ENCODE results near the gene PMEPA1.

The PMEPA1 gene

DNA sequence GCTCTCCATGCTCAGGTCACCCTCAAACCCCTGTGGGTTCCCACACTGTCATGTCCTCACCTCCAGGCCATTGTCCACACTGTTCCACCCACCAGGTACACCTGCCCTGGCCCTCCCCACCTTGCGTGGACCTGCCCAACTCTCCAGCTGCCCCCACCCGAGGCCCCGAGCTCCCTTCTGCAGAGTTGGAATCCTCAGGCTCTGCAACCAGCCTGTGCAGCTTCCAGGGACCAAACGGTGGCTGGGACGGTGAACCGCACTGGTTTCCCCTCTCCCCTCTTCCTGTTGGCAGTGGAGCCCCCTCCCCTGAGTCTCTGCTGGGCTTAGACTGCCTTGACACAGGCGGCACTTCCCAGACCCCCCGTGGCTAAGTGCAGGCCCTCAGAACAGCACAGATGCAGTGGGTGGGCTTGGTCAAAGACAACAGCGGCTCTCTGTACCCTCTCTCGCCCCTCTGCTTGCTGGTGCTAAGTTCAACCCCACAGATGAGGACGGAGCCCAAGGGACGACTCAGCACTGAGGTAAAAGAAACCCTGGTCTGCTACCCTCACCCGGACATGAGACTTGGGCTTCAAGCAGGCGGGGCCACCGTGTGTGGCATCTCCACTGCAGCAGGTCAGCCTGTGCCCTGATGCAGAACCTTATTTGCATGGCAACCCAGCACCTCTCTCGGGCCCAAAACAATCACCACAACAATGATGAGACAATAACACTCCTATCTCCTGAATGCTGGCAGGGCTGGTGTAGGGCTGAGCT is 100.6 kb downstream of the PMEPA1 start:
- DNase-seq (ENCODE audit: low read depth in 2 of 2) = no peak

DNA sequence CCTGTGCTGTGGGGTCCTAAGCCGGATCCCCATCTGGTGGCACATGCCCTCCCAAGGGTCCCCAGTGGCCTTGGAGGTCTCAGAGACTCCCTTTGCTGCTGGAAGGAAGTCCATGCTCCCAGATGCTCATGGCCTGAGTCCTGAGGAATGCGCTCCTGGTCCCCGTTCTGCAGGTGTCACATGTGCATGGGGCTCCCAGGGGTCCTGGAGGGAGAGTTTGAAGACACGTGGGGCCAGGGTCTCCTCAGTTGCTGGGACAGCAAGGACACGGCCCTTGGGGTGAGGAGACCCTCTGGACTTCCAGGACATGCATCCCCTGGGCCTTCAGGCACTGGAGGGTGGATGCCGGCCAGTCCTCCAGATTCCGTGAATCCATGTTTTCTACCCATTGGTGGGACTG is 101.3 kb downstream of the PMEPA1 start:
- DNase-seq (ENCODE audit: low read depth in 2 of 2) = no peak

DNA sequence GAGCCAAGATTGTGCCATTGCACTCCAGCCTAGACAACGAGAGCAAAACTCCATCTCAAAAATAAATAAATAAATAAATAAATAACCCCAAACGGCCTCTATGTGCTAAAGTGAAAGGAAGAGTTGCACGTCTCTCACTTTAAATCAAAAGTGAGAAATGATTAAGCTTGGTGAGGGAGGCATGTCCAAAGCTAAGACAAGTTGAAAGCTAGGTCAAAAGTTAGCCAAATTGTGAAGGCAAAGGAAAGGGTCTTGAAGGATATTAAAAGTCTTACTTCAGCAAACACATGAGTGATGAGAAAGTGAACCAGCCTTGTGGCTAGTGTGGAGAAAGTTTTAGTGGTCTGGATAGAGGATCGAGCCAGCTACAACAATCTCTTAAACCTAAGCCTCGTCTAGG is 103.9 kb downstream of the PMEPA1 start:
- no peak for DNase-seq (ENCODE audit: low read depth in 2 of 2)

DNA sequence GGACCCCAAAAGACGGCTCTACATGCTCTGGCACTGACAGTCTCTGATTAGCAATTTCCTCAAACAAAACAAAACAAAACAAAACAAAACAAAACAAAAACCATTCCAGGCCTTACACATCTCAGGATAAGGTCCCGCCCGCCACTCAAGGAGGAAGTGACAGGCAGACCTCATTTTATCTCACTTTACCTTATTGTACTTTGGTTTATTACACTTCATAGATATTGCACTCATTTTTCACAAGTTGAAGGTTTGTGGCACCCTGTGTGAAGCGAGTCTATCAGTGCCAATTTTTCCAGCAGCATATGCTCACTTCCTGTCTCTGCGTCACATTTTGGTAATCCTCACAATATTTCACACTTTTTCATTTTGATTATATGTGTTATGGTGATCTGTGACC is 104.8 kb downstream of the PMEPA1 start:
- no peak for DNase-seq (ENCODE audit: low read depth in 2 of 2)

DNA sequence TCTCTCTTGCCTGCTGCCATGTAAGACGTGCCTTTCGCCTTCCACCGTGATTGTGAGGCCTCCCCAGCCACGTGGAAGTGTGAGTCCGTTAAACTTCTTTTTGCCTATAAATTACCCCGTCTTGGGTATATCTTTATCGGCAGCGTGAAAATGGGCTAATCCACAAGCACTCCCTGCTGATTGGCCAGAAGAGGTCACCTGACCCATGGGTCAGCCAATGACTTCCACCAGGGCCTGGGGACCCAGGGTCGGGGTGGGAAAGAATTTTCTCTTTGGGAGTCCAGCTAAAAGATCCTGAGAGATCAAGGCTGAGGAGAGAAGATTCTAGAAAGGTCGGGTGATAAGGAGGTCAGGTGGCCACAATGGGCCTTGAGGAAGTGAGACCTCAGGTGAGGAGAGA is 106.7 kb downstream of the PMEPA1 start:
- no peak for DNase-seq (ENCODE audit: low read depth in 2 of 2)

DNA sequence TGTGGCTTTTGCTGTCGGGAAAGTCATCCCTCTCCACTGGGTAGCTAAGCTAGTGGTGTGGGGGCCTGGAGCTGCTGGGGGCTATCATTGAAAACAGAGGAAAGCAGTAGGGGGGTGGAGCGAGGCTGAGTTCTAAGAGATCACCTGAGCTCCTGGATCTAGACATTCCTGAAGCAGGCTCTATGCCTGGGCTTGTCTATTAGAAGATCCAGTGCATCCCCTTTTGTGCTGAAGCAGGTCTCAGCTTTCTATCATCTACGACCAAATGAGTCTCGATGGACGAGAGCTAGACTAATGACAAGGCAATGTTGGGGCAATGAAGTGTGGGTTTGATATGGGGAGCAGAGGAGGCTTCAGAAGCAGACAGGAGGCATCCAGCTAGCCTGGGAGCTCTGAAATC is 108.1 kb downstream of the PMEPA1 start:
- no peak for DNase-seq (ENCODE audit: low read depth in 2 of 2)

DNA sequence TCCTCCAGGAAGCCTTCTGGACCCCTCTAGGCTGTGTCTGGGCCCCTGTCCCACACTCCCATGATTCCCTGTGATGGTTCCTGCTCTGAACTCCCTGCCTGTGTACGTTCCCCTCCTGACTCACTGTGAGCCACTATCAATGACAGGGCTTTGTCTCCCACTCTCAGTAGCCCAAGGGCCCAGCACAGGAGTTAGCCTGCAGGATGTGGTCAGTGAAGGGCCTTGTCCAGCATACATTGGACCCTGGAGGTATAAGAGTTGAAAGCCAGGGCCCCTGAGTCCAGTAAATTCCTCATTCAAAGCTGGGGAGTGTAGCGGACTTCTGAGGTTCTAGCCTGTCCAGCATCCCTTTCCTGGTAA is 108.6 kb downstream of the PMEPA1 start:
- no peak for DNase-seq (ENCODE audit: low read depth in 2 of 2)

DNA sequence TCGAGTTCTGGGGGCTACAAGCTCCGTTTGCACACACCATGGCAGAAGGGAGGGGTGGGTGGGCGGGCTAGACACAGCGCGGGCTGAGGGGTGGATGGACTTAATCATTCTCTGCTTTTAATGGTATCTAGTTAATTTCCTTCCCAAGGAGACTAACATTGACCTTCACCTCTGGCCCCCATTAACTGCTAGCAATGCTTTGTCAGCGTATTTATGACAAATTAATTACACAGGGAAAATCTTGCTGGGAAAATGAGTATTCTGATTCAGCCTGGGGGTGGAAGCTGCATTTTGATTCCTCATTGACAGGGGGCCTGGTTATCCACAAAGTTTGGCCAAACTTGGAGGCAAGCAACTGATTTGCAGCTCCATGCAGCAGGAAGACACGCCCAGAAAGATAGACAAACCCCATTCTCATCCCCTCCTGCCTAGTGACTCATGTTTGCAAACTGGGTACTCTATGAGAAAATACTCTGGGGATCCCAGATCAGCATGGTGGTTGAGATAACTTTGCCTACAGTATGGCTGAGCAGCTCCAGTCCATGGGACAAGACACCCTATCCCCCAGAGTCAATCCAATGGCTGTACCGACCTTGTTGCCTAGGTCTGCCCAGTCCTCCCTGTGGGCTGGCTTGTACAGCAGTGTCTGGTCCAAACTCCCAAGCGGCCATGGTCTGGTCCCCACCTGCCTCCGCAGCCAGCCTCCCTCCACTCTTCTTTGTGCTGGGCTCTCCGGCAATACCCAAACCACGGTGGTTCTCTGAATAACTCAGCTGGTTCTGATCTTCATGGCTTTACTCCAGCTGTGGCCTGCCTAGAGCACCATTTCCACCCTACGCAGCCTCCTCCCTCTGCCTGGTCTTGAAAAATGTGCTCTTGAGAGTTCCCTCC is 109.2 kb downstream of the PMEPA1 start:
- no peak for DNase-seq (ENCODE audit: low read depth in 2 of 2)

DNA sequence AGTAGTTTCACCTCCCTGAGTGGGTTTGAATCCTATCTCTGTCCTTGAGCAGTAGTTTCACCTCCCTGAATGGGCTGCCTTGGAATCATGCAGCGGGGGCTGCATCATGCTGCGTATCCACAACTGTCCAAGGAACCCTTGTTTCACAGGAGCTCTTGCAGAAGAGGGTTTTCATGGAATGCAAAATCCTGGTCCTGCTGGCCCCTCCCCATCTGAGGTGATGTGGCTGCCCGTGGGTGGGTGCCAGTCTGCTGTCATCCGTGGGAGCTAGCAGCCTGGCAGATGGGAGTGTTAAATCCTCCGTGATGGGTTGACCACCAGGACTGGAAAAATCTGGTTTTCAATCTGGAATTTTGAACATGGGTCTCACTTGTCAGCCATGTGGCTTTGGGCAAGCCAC is 111.3 kb downstream of the PMEPA1 start:
- DNase-seq (ENCODE audit: low read depth in 2 of 2) = no peak
